Astrocyte of the hippocampus (primary cell): Measurements from ENCODE around the gene TBCD.

Source experiments
- DNase-seq: peaks from one replicate; pipeline ENCODE4 v3.0.0; 2011; ENCODE audit warnings: low read depth, low spot score

Gene TBCD

GRCh38 chr17:82937411-82938371 is 185.8 kb downstream of the TBCD start:
- DNase-seq, result no peak

- DNase-seq, result no peak
Measured at GRCh38 chr17:82938486-82938872, 186.6 kb downstream of the TBCD start.

GRCh38 chr17:82938873-82939620 is 187.2 kb downstream of the TBCD start:
- no peak for DNase-seq

GRCh38 chr17:82939621-82940135 is 187.8 kb downstream of the TBCD start:
- DNase-seq, result no peak

GRCh38 chr17:82940226-82941020 is 188.6 kb downstream of the TBCD start:
- no peak for DNase-seq

GRCh38 chr17:82941021-82942001 is 189.4 kb downstream of the TBCD start:
- no peak for DNase-seq

GRCh38 chr17:82942166-82943130 is 190.6 kb downstream of the TBCD start:
- DNase-seq, result no peak

GRCh38 chr17:82943339-82943738 is 191.5 kb downstream of the TBCD start:
- no peak for DNase-seq

GRCh38 chr17:82943751-82944150 is 191.9 kb downstream of the TBCD start:
- no peak for DNase-seq

- DNase-seq, result no peak
Measured at GRCh38 chr17:82944990-82945389, 193.1 kb downstream of the TBCD start.

GRCh38 chr17:82946081-82946480 is 194.2 kb downstream of the TBCD start:
- DNase-seq, result no peak

GRCh38 chr17:82947051-82947991 is 195.5 kb downstream of the TBCD start:
- no peak for DNase-seq

- DNase-seq, result no peak
Measured at GRCh38 chr17:82948081-82948511, 196.2 kb downstream of the TBCD start.

GRCh38 chr17:82948957-82949356 is 197.1 kb downstream of the TBCD start:
- DNase-seq, result no peak

GRCh38 chr17:82949361-82949760 is 197.5 kb downstream of the TBCD start:
- no peak for DNase-seq

- no peak for DNase-seq
Measured at GRCh38 chr17:82949984-82950383, 198.1 kb downstream of the TBCD start.

GRCh38 chr17:82950525-82951102 is 198.7 kb downstream of the TBCD start:
- no peak for DNase-seq

- no peak for DNase-seq
Measured at GRCh38 chr17:82952019-82952418, 200.2 kb downstream of the TBCD start.
